ENCODE measurements around the gene RAMAC.
"Not testable (repeated sequence)": the region's sequence is repeated elsewhere in the genome, so short reads cannot be mapped to it uniquely, and the experiment has no call there.

RAMAC gene

GRCh38 chr15:82985688-82986441, at the start of gene RAMAC:
RAMAC (plus strand) TSS chr15:82986210; CDS start chr15:82989019, 2,809 bp downstream.
- DNase-seq (ENCODE audit: low spot score), result peak; percentile 94

- no peak for DNase-seq (ENCODE audit: low spot score)
Observed at GRCh38 chr15:82936966-82937711, 48.9 kb upstream of the RAMAC start.

DNA sequence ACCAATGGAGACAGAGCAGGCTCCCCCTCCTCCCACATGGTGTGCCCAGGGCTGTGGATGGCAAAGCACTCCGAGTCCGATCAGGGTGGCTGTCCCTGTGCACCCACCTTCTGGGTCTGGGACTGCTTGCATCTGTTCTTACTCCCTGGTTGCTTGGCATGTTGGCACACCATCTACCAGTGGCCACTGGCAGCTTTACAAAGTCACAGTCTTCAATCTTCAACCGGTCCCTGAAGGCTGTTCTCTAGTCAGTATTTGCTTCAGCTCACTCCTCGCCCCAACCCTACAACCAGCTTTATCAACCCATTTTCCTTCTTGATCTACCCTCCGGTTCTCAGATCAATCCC, 48.3 kb upstream of the RAMAC start:
- no peak for DNase-seq (ENCODE audit: low spot score)

DNA sequence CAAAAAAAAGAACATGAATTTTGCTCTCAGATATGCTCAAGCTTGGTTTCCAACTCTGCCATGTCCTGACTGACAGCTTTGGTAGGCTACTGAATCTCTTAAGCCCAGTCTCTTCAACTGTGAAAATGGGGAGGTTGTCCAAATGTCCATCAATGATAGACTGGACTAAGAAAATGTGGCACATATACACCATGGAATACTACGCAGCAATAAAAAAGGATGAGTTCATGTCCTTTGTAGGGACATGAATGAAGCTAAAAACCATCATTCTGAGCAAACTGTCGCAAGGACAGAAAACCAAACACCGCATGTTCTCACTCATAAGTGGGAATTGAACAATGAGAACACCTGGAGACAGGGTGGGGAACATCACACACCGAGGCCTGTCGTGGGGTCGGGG, 46.3 kb upstream of the RAMAC start:
- not testable (repeated sequence) for DNase-seq (ENCODE audit: low spot score)

DNA sequence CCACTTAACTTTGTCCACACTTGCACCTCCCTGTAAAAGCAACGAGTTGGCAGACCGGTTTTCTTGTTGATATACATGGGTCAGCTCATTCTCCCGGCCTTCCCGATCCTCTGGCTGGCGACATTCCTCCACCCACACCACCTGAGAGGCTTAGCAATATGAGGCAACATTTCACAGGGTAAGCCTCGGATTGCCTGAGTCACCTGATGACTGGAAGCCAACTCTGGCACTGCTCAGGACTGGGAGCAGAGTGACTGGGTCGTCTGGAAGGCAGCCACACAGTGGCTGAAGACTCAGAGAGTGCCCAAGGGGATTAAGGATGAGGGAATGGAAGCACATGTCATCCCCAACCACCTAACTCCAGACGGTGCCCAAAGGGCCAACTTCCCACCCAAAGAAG, 43.3 kb upstream of the RAMAC start:
- no peak for DNase-seq (ENCODE audit: low spot score)

GRCh38 chr15:82943176-82943575, 42.8 kb upstream of the RAMAC start:
- no peak for DNase-seq (ENCODE audit: low spot score)

DNA sequence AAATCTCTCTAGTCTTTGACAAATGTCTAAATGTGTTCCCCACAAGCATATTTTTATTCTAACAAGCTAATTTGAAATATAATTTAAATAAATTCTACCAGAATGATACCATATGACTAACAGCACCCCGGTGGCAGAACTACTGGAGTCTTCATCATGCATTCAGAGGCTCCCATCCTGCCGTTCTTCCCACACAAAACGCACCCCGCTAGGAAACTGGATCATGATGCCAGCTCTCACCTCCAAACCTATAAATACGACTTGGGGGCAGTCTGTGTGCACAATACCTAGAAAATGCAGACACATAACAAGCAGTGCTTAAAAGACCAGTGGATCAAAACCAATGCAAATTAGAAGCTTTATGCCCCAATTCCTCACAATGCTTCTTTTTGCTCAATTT, 42.0 kb upstream of the RAMAC start:
- DNase-seq (ENCODE audit: low spot score), result no peak

DNA sequence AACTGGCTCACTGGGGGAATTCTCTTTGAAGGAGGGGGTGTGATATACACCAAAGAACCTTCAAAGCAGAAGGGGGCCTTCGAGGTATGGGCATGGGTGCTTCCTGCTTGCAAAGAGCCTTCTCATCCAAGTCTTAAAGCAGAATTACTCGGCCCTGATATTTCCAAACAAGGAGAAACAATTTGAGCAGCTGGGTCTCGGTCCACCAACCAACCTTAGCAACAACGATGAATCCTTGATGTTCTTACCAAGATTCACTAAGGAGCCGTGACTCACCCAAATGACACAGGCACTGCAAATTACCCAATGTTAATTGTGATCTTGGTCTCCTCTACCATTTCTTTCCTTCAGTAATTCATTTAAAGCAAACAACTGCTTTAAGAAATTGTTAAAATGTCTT, 41.2 kb upstream of the RAMAC start:
- DNase-seq (ENCODE audit: low spot score), result no peak

DNA sequence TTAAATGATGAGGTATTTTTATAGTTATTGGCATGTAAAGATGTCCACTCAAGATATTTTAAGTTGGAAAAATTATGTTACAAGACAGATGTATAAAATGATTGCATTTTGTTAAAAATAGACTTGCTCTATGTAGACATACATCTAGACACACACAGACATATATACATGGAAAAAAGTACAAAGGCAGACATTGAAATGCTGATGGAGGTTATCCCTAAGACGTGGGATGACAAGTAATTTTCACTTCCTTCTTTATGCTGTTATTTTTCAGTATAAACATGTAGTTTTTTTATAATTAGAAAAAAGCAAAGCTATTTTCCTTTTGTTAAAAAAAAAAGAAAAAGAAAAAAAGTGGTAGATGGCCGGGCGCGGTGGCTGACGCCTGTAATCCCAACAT, 40.7 kb upstream of the RAMAC start:
- no peak for DNase-seq (ENCODE audit: low spot score)

GRCh38 chr15:82946155-82946701, 39.8 kb upstream of the RAMAC start:
- no peak for DNase-seq (ENCODE audit: low spot score)

DNA sequence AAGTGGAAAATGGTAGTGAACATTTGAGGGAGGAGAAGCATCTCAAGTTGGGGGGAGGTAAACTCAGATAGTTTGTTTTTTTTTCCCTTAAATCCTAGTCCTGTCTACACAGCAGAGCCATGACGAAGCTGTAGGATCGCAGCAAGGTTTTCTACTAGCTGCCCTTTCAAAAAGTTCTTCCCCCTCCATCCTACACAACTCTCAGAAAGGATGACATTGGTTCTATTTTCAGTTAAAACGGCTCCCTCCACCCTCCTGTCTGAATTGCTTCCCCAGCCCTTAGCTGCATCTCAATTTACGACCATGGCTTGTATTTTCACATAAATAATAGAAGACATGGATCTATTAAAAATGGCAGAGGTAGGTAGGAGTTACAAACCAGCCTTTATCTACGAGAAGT, 35.7 kb upstream of the RAMAC start:
- peak; percentile 14 for DNase-seq (ENCODE audit: low spot score)

DNA sequence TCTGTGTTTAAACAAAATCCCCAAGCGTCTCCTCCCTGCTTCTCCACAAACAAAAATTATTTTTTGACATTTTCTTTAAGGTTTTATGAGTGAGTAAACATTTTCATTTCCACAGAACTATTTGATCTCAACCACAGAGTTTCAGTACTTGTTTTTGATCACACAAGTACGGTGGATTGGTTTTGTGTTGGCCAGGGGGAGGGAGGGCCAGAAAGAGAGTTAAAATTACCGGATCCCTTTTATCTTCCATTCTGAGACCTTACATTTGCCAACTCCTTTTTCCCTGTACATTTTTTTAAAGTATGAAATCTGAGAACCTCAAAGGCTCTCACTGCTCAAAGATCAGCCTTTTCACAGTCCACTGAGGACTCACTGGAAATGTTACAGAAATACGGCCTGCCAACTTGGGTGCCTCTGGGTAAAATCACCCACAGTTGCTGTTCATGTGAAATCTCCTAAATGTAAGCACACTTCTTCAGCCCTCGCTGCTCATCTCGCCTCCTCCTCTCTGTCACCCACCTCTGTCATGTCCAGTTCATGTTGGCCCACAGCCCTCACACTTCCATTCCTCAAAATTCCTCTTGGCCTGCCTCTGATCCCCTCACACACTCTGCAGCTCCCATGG, 35.2 kb upstream of the RAMAC start:
- DNase-seq (ENCODE audit: low spot score), result peak; percentile 75

GRCh38 chr15:82951472-82952157, 34.4 kb upstream of the RAMAC start:
- DNase-seq (ENCODE audit: low spot score), result no peak

GRCh38 chr15:82952158-82953081, 33.6 kb upstream of the RAMAC start, which contains the start of gene HOMER2:
HOMER2 (minus strand) TSS chr15:82952720; CDS start chr15:82952535, 185 bp downstream.
- DNase-seq (ENCODE audit: low spot score), result no peak

DNA sequence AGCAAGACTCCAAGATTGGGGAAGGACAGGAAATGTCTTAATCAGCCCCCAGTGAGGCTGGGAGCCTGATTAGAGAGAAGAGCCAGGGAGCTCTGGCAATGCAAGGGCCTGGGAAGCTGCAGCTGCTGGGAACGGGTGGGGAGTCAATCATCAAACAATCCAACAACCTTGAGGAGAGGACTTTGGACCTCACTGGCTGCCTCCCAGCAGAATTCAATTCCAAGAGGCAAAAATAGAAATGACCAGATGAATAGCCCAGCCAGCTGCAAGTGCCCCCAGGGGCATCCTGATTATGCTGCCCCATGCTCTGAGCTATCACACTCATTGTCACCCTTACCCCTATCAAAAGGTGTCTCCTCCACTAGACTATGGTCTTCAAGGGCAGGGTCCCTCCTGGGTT, 27.4 kb upstream of the RAMAC start:
- DNase-seq (ENCODE audit: low spot score), result no peak

DNA sequence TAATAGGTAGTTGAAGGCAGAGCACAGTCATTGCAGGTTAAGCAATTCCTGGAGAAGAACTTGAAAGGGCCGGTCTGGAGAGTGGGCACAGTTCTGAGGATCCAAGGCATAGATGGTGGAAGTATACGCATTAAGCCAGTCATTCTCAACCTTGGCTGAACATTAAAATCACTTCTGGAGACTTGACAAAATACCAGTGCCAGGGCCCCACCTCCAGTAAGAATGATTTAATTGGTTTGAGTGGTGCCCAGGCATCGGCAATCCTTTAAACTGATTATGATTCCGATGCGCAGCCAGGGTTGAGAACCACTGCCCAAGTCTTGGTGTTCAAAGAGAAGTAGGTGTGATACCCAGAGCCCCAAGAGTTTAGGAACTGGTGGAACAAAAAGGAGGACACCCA, 26.6 kb upstream of the RAMAC start:
- no peak for DNase-seq (ENCODE audit: low spot score)

DNA sequence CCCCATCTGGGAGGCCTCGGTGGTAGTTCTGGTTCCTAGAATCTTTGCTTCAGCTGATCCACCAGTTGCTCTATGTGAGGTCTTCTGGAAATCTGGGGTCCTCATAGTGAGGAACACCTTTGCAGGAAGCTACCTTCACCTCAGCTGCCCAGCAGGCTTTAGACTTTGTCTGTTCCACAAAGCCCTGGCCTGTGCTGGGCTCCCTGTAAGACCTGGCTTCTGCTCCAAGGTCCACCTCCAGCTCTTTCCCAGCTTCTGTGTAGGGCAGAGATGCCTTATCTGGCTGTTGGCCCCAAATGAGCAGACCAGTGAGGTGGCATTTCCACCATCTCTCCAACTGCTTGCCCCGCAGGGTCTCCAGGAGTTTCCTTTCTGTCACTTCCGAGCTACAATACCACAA, 25.2 kb upstream of the RAMAC start:
- DNase-seq (ENCODE audit: low spot score), result no peak

DNA sequence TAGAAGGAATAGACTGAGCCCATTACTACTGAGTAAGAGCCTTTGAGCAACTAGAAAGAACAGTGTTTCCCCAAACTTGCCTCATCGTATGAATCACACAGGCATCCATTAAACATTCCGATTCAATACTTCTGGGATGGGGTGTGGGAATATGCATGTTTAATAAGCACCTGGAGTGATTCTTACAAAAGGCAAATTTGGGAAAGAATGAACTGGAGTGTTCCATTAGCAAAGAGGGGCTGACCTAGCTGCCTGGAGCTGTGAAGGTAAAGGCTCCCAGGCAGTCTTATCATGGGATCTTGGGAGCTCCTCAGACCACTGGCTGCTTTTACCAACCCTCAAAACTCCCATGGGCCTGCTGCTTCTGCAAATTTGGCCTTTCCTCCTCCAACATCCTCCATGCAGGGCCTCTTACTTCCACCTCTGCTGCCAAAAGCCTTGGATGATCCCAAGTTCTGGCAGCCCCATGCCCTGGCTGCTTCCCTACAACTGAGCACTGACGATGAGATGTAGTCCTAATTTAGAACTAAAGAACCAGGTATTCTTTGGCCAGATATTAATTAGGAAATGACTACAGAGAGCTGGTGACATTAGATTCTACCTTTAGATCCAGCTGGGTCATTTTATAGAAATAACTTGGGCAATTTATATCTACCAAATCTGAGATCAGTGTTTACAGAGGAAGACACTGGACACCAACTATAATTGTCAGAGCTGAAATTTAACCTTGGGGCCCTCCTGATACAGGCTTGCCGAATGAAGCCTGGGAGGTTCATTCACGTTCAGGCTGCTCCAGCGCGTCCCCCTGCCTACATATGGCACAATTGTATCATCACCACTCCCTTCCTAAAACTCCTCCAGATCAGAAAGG, 22.3 kb upstream of the RAMAC start:
- no peak for DNase-seq (ENCODE audit: low spot score)

GRCh38 chr15:82964890-82965289, 21.1 kb upstream of the RAMAC start:
- no peak for DNase-seq (ENCODE audit: low spot score)

DNA sequence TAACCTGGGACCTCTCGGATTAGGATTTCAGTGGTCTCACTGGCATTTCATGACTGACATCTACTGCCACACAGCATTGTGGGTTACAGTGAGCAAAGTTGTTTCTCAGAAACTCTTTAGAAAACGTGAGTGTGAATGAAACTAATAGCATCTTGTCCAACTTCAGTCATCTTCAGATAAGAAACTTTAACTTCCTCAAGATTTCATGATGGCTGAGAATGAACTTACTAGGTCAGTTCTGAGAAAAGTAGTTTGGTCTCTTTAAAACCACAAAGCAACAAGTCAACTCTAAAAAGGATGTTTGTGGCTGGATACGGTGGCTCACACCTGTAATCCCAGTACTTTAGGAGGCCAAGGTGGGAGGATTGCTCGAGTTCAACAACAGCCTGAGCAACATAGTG, 19.3 kb upstream of the RAMAC start:
- no peak for DNase-seq (ENCODE audit: low spot score)

Data from SW480 (cell line).